SK-MEL-5 (cell line): ENCODE data around the gene USP33. TPM values are rescaled to one million over a fixed set of nuclear protein-coding genes. Genes with fewer than 3 reads are reported as not detected.
"Not testable (repeated sequence)": the region's sequence is repeated elsewhere in the genome, so short reads cannot be mapped to it uniquely, and the experiment has no call there.

Experiments used
- DNase-seq: peaks from one replicate; pipeline ENCODE4 v3.0.0-alpha.2; 2016; ENCODE audit warnings: low read depth, low spot score
- in situ Hi-C: cut with HindIII; loops from 2 replicates; pipeline ENCODE4 v1.10.0; 2016; ENCODE audit warnings: low sequenced_read_pairs, high pct_unique_total_duplicates, low pct_unique_long_range_greater_than_20kb
- total RNA-seq: library from RNA; depleted of rRNA; stranded (reverse); fragments of >200 nt; shearing (Covaris generic); gene quantifications from 2 replicates; pipeline ENCODE4 v1.2.3, GENCODE V29; 2014

The USP33 gene
- total RNA-seq, 1 experiment from 2014 or later: 91.1 TPM

- in situ Hi-C loops: no loop called here
- DNase-seq: peak; percentile 94
These were observed 77.0 kb downstream of the USP33 start, which contains the start of gene ZZZ3 for GRCh38 chr1:77682460-77683159. ZZZ3 (minus strand) TSS chr1:77682658; CDS start chr1:77633354, 49,304 bp downstream.

- in situ Hi-C loops: no loop called here
- no peak for DNase-seq
These were observed 79.5 kb downstream of the USP33 start for GRCh38 chr1:77680173-77680572.

GRCh38 chr1:77678660-77679610, 80.7 kb downstream of the USP33 start:
- in situ Hi-C loops: no loop called here
- no peak for DNase-seq

GRCh38 chr1:77674807-77675206, 84.8 kb downstream of the USP33 start:
- DNase-seq, in situ Hi-C loops: not testable (repeated sequence)

- peak; percentile 41 for DNase-seq
- in situ Hi-C loops: no loop called here
These were observed 85.8 kb downstream of the USP33 start for GRCh38 chr1:77673716-77674355.

- DNase-seq: no peak
- in situ Hi-C loops: no loop called here
These were observed 86.6 kb downstream of the USP33 start for GRCh38 chr1:77673030-77673429.

- in situ Hi-C loops: no loop called here
- DNase-seq: no peak
These were observed 87.3 kb downstream of the USP33 start for GRCh38 chr1:77672374-77672773.

GRCh38 chr1:77671836-77672235, 87.8 kb downstream of the USP33 start:
- in situ Hi-C loops: no loop called here
- DNase-seq: peak; percentile 79

- DNase-seq: no peak
- in situ Hi-C loops: no loop called here
These were observed 89.3 kb downstream of the USP33 start for GRCh38 chr1:77670330-77670729.

GRCh38 chr1:77668924-77669449, 90.7 kb downstream of the USP33 start:
- in situ Hi-C loops: no loop called here
- no peak for DNase-seq

GRCh38 chr1:77664939-77665516, 94.6 kb downstream of the USP33 start:
- DNase-seq: no peak
- in situ Hi-C loops: no loop called here

- DNase-seq: no peak
- in situ Hi-C loops: no loop called here
These were observed 98.0 kb downstream of the USP33 start for GRCh38 chr1:77661696-77662095.

- no peak for DNase-seq
- in situ Hi-C loops: no loop called here
These were observed 99.6 kb downstream of the USP33 start for GRCh38 chr1:77659879-77660593.

- DNase-seq: no peak
- in situ Hi-C loops: no loop called here
These were observed 101.4 kb downstream of the USP33 start for GRCh38 chr1:77658271-77658670.

GRCh38 chr1:77655431-77655974, 104.1 kb downstream of the USP33 start:
- no peak for DNase-seq
- in situ Hi-C loops: no loop called here

GRCh38 chr1:77652970-77653516, 106.6 kb downstream of the USP33 start:
- DNase-seq: no peak
- in situ Hi-C loops: no loop called here

- in situ Hi-C loops: no loop called here
- DNase-seq: no peak
These were observed 107.4 kb downstream of the USP33 start for GRCh38 chr1:77652268-77652667.
